ENCODE measurements around the gene LILRA2.
"Not testable (repeated sequence)": the region's sequence is repeated elsewhere in the genome, so short reads cannot be mapped to it uniquely, and the experiment has no call there.

The LILRA2 gene

DNA sequence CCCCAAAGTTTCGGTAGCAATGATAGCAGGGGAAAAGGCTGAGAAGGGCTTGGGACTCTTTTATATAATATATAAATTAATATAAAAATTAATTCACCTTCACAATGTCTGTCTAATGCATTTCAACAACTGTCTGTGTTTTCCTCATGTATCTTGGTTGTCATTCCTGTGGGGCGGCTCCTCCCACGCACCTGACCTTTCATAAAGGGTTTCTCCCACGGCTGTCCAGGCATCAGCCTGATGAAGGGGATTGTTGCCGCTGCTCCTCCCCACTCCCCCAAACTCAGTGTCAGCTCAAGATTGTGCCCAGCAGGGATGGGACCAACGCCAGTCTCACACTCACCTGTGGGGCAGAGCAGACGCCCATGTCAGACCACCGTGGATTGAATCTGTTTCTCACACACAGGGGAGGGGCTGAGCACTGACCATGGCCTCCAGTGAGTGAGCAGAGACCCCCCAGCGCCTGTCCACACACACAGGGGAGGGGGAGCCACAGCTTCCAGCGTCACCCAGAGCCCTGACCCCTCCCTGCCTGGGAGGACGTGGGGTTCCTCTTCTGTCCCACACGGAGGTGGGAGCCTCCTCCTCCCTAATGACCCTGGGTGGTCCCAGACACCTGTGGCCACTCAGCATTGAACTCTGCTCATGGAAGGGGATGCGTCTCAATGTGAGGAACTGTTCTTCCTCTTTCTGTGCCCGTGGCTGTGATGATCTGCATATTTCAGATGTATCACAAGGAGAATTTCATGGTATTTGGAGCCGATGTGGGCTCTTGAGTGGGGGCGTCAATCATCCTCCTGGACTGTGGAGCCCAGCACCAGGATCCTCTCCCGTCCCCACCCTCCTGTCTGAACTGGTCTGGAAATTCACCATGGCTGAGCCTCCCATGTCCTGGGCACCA lies 1.6 kb upstream of the LILRA2 start:
- DNase-seq (ENCODE audit: low read depth), result not testable (repeated sequence)

GRCh38 chr19:54572696-54573311 lies 786 bp upstream of the LILRA2 start:
- DNase-seq (ENCODE audit: low read depth), result no peak

- DNase-seq (ENCODE audit: low read depth), result no peak
These were observed 461 bp downstream of the LILRA2 start for GRCh38 chr19:54574051-54574450.

- no peak for DNase-seq (ENCODE audit: low read depth)
These were observed 1.0 kb downstream of the LILRA2 start for GRCh38 chr19:54574527-54575056.

DNA sequence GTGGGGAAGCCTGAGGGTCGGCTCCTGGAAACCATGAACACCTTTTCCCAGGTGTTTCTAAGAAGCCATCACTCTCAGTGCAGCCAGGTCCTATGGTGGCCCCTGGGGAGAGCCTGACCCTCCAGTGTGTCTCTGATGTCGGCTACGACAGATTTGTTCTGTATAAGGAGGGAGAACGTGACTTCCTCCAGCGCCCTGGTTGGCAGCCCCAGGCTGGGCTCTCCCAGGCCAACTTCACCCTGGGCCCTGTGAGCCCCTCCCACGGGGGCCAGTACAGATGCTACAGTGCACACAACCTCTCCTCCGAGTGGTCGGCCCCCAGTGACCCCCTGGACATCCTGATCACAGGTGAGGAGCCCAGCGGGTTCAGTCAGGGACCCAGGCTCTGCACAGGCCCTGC lies 1.6 kb downstream of the LILRA2 start:
- DNase-seq (ENCODE audit: low read depth), result not testable (repeated sequence)

DNA sequence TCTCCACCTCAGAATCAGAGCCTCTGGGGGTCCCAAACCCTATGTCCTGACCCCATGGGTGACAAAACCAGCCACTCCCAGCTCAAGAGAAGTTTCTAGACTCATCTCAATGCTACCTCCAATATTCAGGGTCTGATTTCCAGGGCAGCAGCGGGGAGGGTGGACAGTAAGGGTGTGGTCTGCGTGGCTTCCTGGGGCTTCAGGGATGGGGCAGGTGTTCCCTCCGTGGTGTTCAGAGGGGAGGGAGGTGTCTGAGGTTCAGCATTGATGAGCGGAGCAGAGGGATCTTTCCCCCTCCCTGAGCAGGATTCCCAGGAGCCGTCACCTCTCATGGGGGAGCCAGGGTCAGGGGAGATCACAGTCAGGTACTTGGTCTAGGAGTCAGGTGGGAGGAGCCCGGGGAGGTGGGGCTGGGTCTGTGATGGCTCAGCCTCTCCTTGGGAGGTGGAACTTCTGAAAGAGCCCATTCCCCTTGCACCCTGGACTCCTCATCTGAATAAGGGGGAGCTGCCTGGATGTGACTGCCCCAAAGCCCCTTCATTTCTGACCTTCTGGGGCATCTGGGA lies 2.9 kb downstream of the LILRA2 start:
- no peak for DNase-seq (ENCODE audit: low read depth)

DNA sequence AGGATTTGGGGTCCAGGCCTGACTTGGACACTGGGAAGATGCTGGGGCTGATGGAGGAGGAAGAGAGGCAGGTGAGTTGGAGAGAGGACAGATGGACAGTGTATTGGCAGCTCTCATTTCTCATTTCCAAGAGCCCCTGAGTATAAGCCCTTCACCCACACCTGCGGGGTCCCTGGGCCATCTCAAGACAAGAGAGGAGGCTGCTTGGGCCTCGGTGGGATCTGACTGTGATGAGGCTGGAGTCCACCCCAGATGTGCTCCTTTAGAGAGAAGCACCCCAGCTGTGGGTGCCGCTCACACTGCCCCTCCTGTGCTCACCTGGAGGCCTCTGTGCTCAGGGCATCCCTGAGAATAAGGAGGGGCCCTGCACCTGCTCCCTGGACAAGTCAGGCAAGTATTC lies 3.7 kb downstream of the LILRA2 start:
- no peak for DNase-seq (ENCODE audit: low read depth)

DNA sequence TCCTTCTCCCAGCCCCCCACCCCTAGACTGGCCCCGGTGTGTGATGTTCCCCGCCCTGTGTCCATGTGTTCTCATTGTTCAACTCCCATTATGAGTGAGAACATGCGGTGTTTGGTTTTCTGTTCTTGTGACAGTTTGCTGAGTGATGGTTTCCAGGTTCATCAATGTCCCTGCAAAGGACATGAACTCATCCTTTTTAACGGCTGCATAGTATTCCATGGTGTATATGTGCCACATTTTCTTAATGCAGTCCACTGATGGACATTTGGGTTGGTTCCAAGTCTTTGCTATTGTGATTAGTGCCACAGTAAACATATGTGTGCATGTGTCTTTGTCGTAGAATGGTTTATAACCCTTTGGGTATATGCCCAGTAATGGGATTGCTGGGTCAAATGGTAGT lies 4.7 kb downstream of the LILRA2 start:
- DNase-seq (ENCODE audit: low read depth), result not testable (repeated sequence)

GRCh38 chr19:54586397-54586796 lies 12.8 kb downstream of the LILRA2 start:
- DNase-seq (ENCODE audit: low read depth), result no peak

- DNase-seq (ENCODE audit: low read depth), result no peak
These were observed 13.4 kb downstream of the LILRA2 start for GRCh38 chr19:54587026-54587425.

- not testable (repeated sequence) for DNase-seq (ENCODE audit: low read depth)
These were observed 19.9 kb downstream of the LILRA2 start, which contains the start of gene LILRA1 for GRCh38 chr19:54593445-54593844. LILRA1 (plus strand) TSS chr19:54593632; CDS start chr19:54594245, 613 bp downstream.

GRCh38 chr19:54593931-54594626 lies 20.5 kb downstream of the LILRA2 start:
- not testable (repeated sequence) for DNase-seq (ENCODE audit: low read depth)

DNA sequence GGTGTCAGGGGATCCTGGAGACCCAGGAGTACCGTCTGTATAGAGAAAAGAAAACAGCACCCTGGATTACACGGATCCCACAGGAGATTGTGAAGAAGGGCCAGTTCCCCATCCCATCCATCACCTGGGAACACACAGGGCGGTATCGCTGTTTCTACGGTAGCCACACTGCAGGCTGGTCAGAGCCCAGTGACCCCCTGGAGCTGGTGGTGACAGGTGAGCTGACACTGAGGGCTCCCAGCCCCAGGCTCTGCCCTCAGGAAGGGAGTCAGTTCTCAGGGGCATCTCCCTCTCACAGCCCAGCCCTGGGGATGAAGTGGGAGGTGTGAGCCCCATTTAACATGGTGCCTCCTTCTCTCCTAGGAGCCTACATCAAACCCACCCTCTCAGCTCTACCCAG lies 21.1 kb downstream of the LILRA2 start:
- no peak for DNase-seq (ENCODE audit: low read depth)

DNA sequence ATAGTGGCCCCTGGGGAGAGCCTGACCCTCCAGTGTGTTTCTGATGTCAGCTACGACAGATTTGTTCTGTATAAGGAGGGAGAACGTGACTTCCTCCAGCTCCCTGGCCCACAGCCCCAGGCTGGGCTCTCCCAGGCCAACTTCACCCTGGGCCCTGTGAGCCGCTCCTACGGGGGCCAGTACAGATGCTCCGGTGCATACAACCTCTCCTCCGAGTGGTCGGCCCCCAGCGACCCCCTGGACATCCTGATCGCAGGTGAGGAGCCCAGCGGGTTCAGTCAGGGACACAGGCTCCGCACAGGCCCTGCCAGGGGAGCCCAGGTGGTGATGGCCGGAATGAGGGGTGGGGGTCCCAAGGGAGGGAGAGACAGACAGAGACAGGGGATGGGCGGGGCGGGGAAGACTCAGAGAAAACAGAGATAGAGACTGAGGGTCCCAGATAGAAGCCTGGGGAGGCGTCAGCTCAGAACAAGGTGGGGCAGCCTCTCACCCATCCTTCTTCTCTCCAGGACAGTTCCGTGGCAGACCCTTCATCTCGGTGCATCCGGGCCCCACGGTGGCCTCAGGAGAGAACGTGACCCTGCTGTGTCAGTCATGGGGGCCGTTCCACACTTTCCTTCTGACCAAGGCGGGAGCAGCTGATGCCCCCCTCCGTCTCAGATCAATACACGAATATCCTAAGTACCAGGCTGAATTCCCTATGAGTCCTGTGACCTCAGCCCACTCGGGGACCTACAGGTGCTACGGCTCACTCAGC lies 22.3 kb downstream of the LILRA2 start:
- not testable (repeated sequence) for DNase-seq (ENCODE audit: low read depth)

GRCh38 chr19:54600212-54600611 lies 26.6 kb downstream of the LILRA2 start:
- DNase-seq (ENCODE audit: low read depth), result no peak

DNA sequence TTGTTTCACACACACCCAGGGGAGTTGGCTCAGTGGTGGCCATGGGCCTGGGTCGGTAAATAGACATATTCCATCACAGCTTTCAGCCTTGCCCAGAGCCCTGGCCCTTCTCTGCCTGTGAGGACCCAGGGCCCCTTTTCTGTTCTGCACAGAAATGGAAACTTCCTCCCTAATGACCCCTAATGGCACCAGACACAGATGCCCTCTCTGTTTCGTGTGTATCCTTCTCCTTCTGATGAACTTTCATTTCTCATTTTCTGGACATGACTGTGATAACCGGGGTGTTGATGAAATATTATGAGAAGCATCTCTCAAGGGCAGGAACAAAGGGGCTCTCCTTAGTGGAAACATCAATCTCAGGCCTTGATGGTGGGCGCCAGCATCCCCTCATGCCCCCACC lies 32.6 kb downstream of the LILRA2 start:
- no peak for DNase-seq (ENCODE audit: low read depth)

DNA sequence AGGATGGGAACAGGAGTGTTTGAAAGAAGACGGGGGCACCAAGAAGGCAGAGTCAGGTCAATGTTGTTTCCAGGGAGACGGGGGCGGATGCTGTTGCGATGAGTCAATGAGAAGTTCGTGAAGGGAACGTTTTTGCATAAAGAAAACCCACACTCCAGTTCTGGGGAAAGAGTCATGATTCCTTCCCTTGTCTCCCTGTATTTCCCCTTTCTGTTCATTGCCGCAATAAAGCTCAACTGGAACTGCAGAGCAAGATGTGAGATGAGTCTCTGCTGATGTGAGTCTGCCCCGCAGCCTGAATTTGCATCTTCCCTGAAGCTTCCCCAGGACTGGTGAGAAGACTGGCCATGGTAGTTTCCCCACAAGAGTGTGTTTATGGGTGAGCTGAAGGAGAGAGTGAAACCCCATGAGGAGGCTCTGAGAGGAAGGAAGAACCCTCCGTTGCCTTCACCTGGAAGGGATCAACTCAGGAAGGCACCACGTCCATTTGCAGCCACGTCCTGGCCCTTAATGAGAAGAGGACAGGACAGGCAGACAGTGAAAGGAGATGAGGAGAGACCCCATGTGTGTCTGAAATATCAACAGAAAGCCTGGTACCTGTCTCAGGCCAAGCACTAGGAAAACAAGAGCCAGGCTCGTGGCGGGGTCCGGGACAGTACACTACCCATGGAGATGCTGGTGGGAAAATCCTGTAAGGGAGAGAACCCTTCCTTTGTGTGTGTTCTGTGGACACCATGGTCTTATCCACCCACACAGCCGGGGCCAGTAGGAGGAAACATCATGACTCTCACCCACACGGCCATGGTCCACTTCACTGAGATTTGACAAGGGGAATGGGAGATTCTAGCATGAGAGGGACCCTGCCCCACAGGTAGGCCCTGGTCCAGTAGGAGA lies 33.5 kb downstream of the LILRA2 start:
- no peak for DNase-seq (ENCODE audit: low read depth)

- no peak for DNase-seq (ENCODE audit: low read depth)
These were observed 34.2 kb downstream of the LILRA2 start for GRCh38 chr19:54607785-54608150.

DNA sequence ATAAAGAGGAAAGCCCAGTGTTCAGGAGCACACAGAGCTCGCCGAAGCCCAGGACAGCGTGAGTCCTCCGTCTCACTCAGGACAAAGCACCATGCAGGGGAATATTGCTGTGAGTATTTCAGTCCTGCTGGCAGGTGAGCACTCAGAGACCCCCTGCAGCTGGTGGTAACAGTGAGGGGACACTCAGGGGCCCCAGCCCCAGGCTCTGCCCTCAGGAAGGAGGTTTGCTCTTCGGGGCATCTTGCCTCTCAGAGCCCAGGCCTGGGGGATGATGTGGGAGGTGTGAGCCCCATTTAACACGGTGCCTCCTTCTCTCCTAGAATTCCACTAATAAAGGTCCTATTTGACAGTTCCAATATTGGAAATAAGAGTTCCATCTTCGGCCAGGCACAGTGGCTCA lies 34.6 kb downstream of the LILRA2 start:
- no peak for DNase-seq (ENCODE audit: low read depth)

DNA sequence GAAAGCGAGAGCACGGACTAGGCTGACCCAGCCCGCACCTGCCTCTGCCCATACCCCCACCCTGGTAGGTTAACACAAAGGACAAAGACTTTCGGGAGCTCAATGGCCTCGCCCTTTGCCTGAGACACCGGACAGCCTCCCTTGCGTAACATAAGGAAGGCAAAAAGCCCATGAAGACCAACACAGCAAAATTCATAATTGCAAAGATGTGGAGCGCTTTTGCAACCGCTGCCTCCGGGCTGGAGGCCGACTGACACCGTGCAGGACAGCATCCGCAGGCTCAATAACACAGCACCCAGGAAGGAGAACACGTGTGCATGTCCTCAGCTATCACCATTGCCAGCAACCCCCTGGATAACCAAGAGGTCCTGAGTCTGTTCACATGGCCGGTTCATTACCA lies 35.2 kb downstream of the LILRA2 start:
- no peak for DNase-seq (ENCODE audit: low read depth)
